ENCODE data around the gene C19orf18.
"Not testable (repeated sequence)": the region's sequence is repeated elsewhere in the genome, so short reads cannot be mapped to it uniquely, and the experiment has no call there.

Gene C19orf18

DNA sequence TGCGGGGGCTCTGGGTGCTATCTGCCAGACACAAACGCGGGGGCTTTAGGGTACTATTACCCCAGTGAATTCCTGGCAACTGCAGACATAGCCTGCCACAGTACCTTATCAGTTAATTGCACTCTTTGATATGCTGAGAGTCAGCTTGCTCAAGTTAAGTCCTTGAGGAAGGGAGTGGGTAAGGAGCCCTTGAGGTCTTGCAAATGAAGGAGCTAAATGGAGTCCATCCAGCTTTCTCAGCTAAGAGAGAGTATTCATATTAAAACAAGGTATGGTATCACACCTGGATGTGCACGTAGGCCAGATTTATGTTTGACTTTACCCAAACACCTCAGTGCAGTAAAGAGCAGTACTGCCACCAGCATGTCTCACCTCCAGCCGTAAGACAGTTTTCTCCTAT lies 39.8 kb upstream of the C19orf18 start:
- TF ChIP-seq, protein P1, sequence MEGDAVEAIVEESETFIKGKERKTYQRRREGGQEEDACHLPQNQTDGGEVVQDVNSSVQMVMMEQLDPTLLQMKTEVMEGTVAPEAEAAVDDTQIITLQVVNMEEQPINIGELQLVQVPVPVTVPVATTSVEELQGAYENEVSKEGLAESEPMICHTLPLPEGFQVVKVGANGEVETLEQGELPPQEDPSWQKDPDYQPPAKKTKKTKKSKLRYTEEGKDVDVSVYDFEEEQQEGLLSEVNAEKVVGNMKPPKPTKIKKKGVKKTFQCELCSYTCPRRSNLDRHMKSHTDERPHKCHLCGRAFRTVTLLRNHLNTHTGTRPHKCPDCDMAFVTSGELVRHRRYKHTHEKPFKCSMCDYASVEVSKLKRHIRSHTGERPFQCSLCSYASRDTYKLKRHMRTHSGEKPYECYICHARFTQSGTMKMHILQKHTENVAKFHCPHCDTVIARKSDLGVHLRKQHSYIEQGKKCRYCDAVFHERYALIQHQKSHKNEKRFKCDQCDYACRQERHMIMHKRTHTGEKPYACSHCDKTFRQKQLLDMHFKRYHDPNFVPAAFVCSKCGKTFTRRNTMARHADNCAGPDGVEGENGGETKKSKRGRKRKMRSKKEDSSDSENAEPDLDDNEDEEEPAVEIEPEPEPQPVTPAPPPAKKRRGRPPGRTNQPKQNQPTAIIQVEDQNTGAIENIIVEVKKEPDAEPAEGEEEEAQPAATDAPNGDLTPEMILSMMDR (conservative IDR thresholded peaks at IDR 0.05; ENCODE audit: low read depth, low read length) = no peak
- Histone ChIP-seq H3K27me3 (ENCODE audit: insufficient read depth, low read depth) (no peaks in the 10 kb centered on the region), H3K27ac (no peak overlapping the region), H2AFZ (ENCODE audit: low read depth) (no peak overlapping the region), H4K20me1 (ENCODE audit: insufficient read depth) (no peaks in the 10 kb centered on the region), H3K4me1 (ENCODE audit: low read depth, poor library complexity, severe bottlenecking) (no peaks in the 10 kb centered on the region), H3K79me2 (ENCODE audit: insufficient read depth, low read depth) (no peaks in the 10 kb centered on the region), H3K4me2 (no peak overlapping the region), H3K36me3 (ENCODE audit: insufficient read depth) (no peaks in the 10 kb centered on the region), H3K9ac (no peak overlapping the region), H3K4me3 (IDR thresholded peaks at IDR 0.05; ENCODE audit: insufficient read depth, low read depth, low read length) (no peak overlapping the region)

DNA sequence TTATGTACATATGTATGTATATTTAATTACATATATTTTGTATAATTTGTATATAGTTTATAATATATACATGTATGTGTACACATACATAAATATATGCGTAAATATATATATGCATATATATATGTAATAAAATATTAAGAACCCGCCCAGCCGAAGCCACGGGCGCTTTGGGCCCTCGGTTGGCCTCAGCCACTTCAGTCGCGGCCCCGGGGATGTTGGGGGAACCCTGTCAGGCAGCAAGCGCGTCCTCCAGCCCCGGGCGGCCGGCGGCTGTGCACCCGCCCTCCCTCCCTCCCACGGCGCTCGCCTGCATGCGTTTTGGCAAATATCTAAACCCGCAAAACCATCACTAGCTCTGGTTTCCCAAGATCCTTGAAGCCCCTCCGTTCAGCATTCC lies 36.2 kb upstream of the C19orf18 start:
- Histone ChIP-seq H3K27me3 (ENCODE audit: insufficient read depth, low read depth) (no peaks in the 10 kb centered on the region), H2AFZ (ENCODE audit: low read depth) (no peak overlapping the region), H4K20me1 (ENCODE audit: insufficient read depth) (no peaks in the 10 kb centered on the region), H3K27ac (no peak overlapping the region), H3K9ac (no peak overlapping the region), H3K79me2 (ENCODE audit: insufficient read depth, low read depth) (no peaks in the 10 kb centered on the region), H3K36me3 (ENCODE audit: insufficient read depth) (no peaks in the 10 kb centered on the region), H3K4me1 (ENCODE audit: low read depth, poor library complexity, severe bottlenecking) (no peaks in the 10 kb centered on the region), H3K4me2 (no peak overlapping the region), H3K4me3 (IDR thresholded peaks at IDR 0.05; ENCODE audit: insufficient read depth, low read depth, low read length) (no peak overlapping the region)
- TF ChIP-seq, protein P1 (conservative IDR thresholded peaks at IDR 0.05; ENCODE audit: low read depth, low read length) = no peak

DNA sequence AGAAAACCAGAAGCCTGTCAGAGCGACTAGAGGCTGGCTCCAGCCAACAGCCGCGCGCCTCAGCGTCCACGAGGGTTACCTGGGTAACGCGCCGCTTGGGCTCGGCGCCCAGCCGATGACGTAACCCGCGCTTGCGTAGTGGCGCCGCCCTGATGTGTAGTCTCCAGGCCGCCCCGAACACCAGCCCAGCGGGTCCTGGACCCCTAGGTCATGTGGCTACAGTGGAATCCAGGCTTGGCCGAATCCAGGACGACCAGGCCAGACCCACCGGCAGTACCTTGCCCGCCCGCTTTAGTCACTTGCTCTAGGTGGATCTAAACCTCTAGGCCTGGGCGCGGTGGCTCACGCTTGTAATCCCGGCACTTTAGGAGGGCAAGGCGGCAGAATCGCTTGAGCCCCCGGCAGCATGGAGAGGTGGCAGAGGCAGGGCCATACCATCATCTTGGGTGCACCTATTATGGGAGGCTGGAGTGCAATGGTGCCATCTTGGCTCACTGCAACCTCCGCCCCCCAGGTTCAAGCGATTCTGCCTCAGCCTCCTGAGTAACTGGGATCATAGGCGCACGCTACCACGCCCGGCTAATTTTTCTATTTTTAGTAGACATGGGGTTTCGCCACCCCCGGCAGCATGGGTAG lies 35.5 kb upstream of the C19orf18 start:
- Histone ChIP-seq H3K36me3 (ENCODE audit: insufficient read depth) (no peaks in the 10 kb centered on the region), H3K79me2 (ENCODE audit: insufficient read depth, low read depth) (no peaks in the 10 kb centered on the region), H4K20me1 (ENCODE audit: insufficient read depth) (no peaks in the 10 kb centered on the region), H3K9ac (no peak overlapping the region), H3K4me3 (IDR thresholded peaks at IDR 0.05; ENCODE audit: insufficient read depth, low read depth, low read length) (no peak overlapping the region), H3K4me1 (ENCODE audit: low read depth, poor library complexity, severe bottlenecking) (no peaks in the 10 kb centered on the region), H3K27ac (no peak overlapping the region), H3K27me3 (ENCODE audit: insufficient read depth, low read depth) (no peaks in the 10 kb centered on the region), H2AFZ (ENCODE audit: low read depth) (no peak overlapping the region), H3K4me2 (no peak overlapping the region)
- TF ChIP-seq, protein P1 (conservative IDR thresholded peaks at IDR 0.05; ENCODE audit: low read depth, low read length) = no peak

DNA sequence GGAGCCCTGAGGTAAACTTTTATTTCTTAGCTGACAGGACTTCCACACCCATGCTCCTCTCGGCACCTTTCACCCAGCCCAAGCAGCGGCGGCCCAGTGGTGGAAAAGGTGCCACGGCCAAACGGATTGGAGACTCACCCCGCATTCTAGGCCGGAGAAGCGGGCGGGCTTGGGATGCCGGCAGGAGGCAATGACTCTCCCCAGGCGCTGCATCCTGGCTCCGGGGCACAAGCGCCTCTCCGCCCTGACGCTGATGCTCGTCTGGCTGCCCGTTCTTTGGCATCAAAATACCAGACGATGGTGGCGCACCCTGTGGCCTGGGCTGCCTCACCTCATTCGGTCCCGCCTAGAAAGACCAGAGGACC lies 34.9 kb upstream of the C19orf18 start:
- Histone ChIP-seq H3K27me3 (ENCODE audit: insufficient read depth, low read depth) (no peaks in the 10 kb centered on the region), H3K4me1 (ENCODE audit: low read depth, poor library complexity, severe bottlenecking) (no peaks in the 10 kb centered on the region), H4K20me1 (ENCODE audit: insufficient read depth) (no peaks in the 10 kb centered on the region), H3K27ac (no peak overlapping the region), H3K9ac (no peak overlapping the region), H2AFZ (ENCODE audit: low read depth) (no peak overlapping the region), H3K36me3 (ENCODE audit: insufficient read depth) (no peaks in the 10 kb centered on the region), H3K4me3 (IDR thresholded peaks at IDR 0.05; ENCODE audit: insufficient read depth, low read depth, low read length) (no peak overlapping the region), H3K4me2 (no peak overlapping the region), H3K79me2 (ENCODE audit: insufficient read depth, low read depth) (no peaks in the 10 kb centered on the region)
- TF ChIP-seq, protein P1 (conservative IDR thresholded peaks at IDR 0.05; ENCODE audit: low read depth, low read length) = no peak

DNA sequence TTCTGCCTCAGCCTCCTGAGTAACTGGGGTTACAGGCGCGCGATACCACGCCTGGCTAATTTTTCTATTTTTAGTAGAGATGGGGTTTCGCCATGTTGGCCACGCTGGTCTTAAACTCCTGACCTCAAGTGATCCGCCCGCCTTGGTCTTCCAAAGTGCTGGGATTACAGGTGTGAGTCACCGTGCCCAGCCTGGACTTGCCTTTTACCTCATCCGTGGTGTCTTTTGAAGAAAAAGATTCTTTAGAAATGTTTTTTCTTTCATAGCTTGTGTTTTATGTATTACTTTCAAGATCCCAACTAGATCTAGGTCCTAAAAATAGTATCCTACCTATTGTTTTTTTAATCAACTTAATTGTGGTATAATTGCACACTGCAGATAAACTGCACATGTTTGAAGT lies 34.5 kb upstream of the C19orf18 start:
- not testable (repeated sequence) for H3K9ac ChIP-seq; H3K27me3 ChIP-seq (ENCODE audit: insufficient read depth, low read depth)

More for the DNA sequence above, 34.5 kb upstream of the C19orf18 start:
- not testable (repeated sequence) for H3K27ac ChIP-seq; H3K4me3 ChIP-seq (IDR thresholded peaks at IDR 0.05; ENCODE audit: insufficient read depth, low read depth, low read length); H3K36me3 ChIP-seq (ENCODE audit: insufficient read depth); H2AFZ ChIP-seq (ENCODE audit: low read depth); H3K4me1 ChIP-seq (ENCODE audit: low read depth, poor library complexity, severe bottlenecking); H3K4me2 ChIP-seq; H4K20me1 ChIP-seq (ENCODE audit: insufficient read depth); H3K79me2 ChIP-seq (ENCODE audit: insufficient read depth, low read depth)
